ENCODE results near the gene NXF1. TPM values are rescaled to one million over a fixed set of nuclear protein-coding genes. Genes with fewer than 3 reads are reported as not detected.
A peak's percentile ranks its signal among the peaks of the same experiment; 100 is the strongest.
"Not testable (repeated sequence)": the region's sequence is repeated elsewhere in the genome, so short reads cannot be mapped to it uniquely, and the experiment has no call there.

The NXF1 gene
- total and polyA plus RNA-seq, 8 donors = 23.5 to 138 (median 54.9) TPM

- Histone ChIP-seq H3K4me3 (peak within 1 kb of the TSS; percentile 65 to 72 (median 68)), H3K27me3 (no peaks in the 10 kb centered on the region), H3K36me3 (peaks cover 16 to 43% (median 32%) of the 10 kb centered on the region in 4 donors), H3K9me3 (no peaks in the 10 kb centered on the region), H3K27ac (peak within 1 kb of the TSS; percentile 93 to 98 (median 96)), H3K4me1 (peaks cover 22 to 38% (median 30%) of the 10 kb centered on the region in 4 donors)
- DNase-seq = peak; percentile 98
- TF ChIP-seq CTCF (IDR thresholded peaks at IDR 0.05) (peak in 1 of 7 experiments; percentile 9), POLR2AphosphoS5 (IDR thresholded peaks at IDR 0.05) (peak; percentile 33 to 79 (median 59)), EP300 (IDR thresholded peaks at IDR 0.05) (no peak)
- intact Hi-C loops (cut with DNase I; ENCODE audit: low total_unique reads) = no loop called here
- WGBS, 5 donors = 1 to 3% (median 2%) methylated on average over 28 to 60 of the region's 60 CpGs
Observed at GRCh38 chr11:62771144-62772021, 33.9 kb downstream of the NXF1 start, which contains the start of gene TAF6L. TAF6L (plus strand) TSS chr11:62771396; CDS start chr11:62775784, 4,388 bp downstream.

GRCh38 chr11:62770778-62771143 is 34.5 kb downstream of the NXF1 start:
- H3K27ac ChIP-seq = peak overlapping the region; percentile 93 to 98 (median 96)
- intact Hi-C loops (cut with DNase I; ENCODE audit: low total_unique reads) = no loop called here
- peak overlapping the region; percentile 65 to 72 (median 68) for H3K4me3 ChIP-seq
- no peaks in the 10 kb centered on the region for H3K9me3 ChIP-seq
- no peak for TF ChIP-seq POLR2AphosphoS5 (IDR thresholded peaks at IDR 0.05)
- TF ChIP-seq POLR2A (IDR thresholded peaks at IDR 0.05) = no peak
- no peak for TF ChIP-seq CTCF (IDR thresholded peaks at IDR 0.05)
- TF ChIP-seq EP300 (IDR thresholded peaks at IDR 0.05) = no peak
- H3K36me3 ChIP-seq = peaks cover 16 to 43% (median 32%) of the 10 kb centered on the region in 4 donors
- H3K27me3 ChIP-seq = no peaks in the 10 kb centered on the region
- no peak for DNase-seq
- 0 to 2% (median 1%) methylated on average over 18 of the region's 18 CpGs for WGBS, 5 donors
- H3K4me1 ChIP-seq = peaks cover 22 to 38% (median 30%) of the 10 kb centered on the region in 4 donors

GRCh38 chr11:62760867-62761227 is 44.4 kb downstream of the NXF1 start:
- H3K4me3 ChIP-seq = peak overlapping the region; percentile 69 to 86 (median 76)
- intact Hi-C loops (cut with DNase I; ENCODE audit: low total_unique reads); DNase-seq; H3K27me3 ChIP-seq; H3K9me3 ChIP-seq: not testable (repeated sequence)
- peaks cover 4 to 19% (median 15%) of the 10 kb centered on the region in 4 donors for H3K36me3 ChIP-seq
- 28 to 39% (median 33%) methylated on average over 9 of the region's 9 CpGs for WGBS, 5 donors
- H3K27ac ChIP-seq = peak overlapping the region; percentile 68 to 92 (median 84)
- peaks cover 12 to 32% (median 22%) of the 10 kb centered on the region in 4 donors for H3K4me1 ChIP-seq

- Histone ChIP-seq H3K4me3 (no peak overlapping the region), H3K27ac (no peak overlapping the region), H3K9me3 (no peaks in the 10 kb centered on the region), H3K36me3 (no peaks in the 10 kb centered on the region), H3K27me3 (no peaks in the 10 kb centered on the region), H3K4me1 (peaks cover 16 to 34% (median 27%) of the 10 kb centered on the region in 4 donors)
- 57 to 68% (median 65%) methylated on average over 9 of the region's 9 CpGs for WGBS, 5 donors
- intact Hi-C loops (cut with DNase I; ENCODE audit: low total_unique reads) = no loop called here
- TF ChIP-seq CTCF (IDR thresholded peaks at IDR 0.05) (no peak), EP300 (IDR thresholded peaks at IDR 0.05) (no peak), POLR2AphosphoS5 (IDR thresholded peaks at IDR 0.05) (no peak), POLR2A (IDR thresholded peaks at IDR 0.05) (no peak)
- no peak for DNase-seq
Observed at GRCh38 chr11:62757846-62758788, 47.1 kb downstream of the NXF1 start.
